Right atrium auricular region (tissue), 2 donors: ENCODE results near the gene MCU. TPM values are rescaled to one million over a fixed set of nuclear protein-coding genes. Genes with fewer than 3 reads are reported as not detected.

Experiments used
- DNase-seq: peaks from one replicate; pipeline ENCODE4 v3.0.0-alpha.2; 2019; ENCODE audit warnings: low spot score
- H3K27ac ChIP-seq, 2 donors: fragments of 200-600 bp; sonication (generic); 1 replicate in 1 of 2; 2 replicates in 1 of 2; pipeline ENCODE4 v1.5.1; 2016 to 2019
- H3K27me3 ChIP-seq, 2 donors: fragments of 200-600 bp; sonication (generic); one replicate each; pipeline versions ENCODE4 v1.5.1 to v1.6.0; 2017 to 2019
- H3K36me3 ChIP-seq: fragments of 200-600 bp; sonication (generic); one replicate; pipeline ENCODE4 v1.5.1; 2016
- H3K4me1 ChIP-seq, 2 donors: fragments of 200-600 bp; sonication (generic); one replicate each; pipeline versions ENCODE4 v1.5.1 to v1.6.0; 2017 to 2019
- H3K4me3 ChIP-seq, 2 donors: fragments of 200-600 bp; sonication (generic); 1 replicate in 1 of 2; 2 replicates in 1 of 2; pipeline ENCODE4 v1.5.1; 2017 to 2019; ENCODE audit warnings: mild to moderate bottlenecking in 1 of 2, moderate library complexity in 1 of 2
- H3K9me3 ChIP-seq, 2 donors: fragments of 200-600 bp; sonication (generic); one replicate each; pipeline ENCODE4 v1.5.1; 2019
- total RNA-seq, 2 donors: library from RNA; depleted of rRNA; stranded (reverse); fragments of >200 nt; gene quantifications; one replicate each; pipeline ENCODE4 v1.1.0, GENCODE V29; 2016
- TF ChIP-seq, protein P1 (sequence below), 2 donors: fragments of 200-600 bp; sonication (generic); IDR thresholded peaks; one replicate each; pipeline ENCODE4 v1.5.1; 2019; ENCODE audit warnings: antibody characterized with exemption in 2 of 2

Gene MCU
- total RNA-seq, 2 donors from 2014 or later, result 12.4 to 14.2 TPM

DNA sequence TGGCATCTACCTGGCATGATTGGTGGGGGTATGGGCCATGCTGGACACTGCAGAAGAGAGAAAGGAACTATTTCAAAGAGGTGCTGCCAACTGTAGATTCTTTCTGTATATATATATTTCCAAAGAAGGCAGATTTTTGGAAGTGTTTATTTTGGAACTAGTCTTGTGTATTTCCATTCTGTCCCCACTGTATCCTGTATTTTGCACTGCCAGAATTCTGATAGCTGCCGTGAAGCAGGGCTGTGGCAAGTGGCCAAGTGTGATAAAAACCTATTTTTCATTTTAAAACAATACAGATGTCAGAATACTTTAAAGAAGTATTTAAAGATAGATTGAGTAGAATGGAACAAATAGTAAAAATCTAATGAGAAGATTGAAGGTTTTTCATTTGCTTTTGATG, 17.1 kb downstream of the MCU start:
- peak overlapping the region in 1 of 2 donors; percentile 20 for H3K27ac ChIP-seq
- no peak for DNase-seq
- peaks cover 0 to 42% of the 10 kb centered on the region in 2 donors for H3K4me1 ChIP-seq
- TF ChIP-seq, protein P1, sequence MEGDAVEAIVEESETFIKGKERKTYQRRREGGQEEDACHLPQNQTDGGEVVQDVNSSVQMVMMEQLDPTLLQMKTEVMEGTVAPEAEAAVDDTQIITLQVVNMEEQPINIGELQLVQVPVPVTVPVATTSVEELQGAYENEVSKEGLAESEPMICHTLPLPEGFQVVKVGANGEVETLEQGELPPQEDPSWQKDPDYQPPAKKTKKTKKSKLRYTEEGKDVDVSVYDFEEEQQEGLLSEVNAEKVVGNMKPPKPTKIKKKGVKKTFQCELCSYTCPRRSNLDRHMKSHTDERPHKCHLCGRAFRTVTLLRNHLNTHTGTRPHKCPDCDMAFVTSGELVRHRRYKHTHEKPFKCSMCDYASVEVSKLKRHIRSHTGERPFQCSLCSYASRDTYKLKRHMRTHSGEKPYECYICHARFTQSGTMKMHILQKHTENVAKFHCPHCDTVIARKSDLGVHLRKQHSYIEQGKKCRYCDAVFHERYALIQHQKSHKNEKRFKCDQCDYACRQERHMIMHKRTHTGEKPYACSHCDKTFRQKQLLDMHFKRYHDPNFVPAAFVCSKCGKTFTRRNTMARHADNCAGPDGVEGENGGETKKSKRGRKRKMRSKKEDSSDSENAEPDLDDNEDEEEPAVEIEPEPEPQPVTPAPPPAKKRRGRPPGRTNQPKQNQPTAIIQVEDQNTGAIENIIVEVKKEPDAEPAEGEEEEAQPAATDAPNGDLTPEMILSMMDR (IDR thresholded peaks at IDR 0.05), result no peak
- H3K27me3 ChIP-seq, result no peaks in the 10 kb centered on the region
- H3K4me3 ChIP-seq, result no peak overlapping the region
- H3K36me3 ChIP-seq, result no peaks in the 10 kb centered on the region
- H3K9me3 ChIP-seq, result no peaks in the 10 kb centered on the region

DNA sequence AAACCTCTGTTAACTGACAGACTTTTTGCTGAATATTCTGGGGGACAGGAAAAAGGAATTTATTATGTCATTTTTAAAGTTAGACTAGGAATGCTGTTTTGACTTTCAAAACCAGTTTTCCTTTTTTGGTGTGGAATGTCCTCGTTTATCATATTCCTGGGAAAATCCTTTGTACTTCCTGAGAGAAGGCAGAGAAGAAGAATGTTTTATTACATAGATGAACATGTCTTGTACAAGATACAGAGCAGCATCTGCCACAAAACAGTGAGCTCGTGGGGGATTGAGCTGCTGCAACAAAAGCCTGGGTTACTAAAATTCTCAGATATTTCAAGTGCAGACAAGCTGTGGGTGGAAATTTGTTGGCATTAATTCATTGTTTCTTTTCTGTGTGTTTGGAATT, 20.2 kb downstream of the MCU start:
- Histone ChIP-seq H3K4me1 (peaks cover 0 to 42% of the 10 kb centered on the region in 2 donors), H3K4me3 (no peak overlapping the region), H3K36me3 (peaks cover 11% of the 10 kb centered on the region), H3K9me3 (no peaks in the 10 kb centered on the region), H3K27me3 (no peaks in the 10 kb centered on the region), H3K27ac (peak overlapping the region; percentile 26 to 32)
- TF ChIP-seq, protein P1 (IDR thresholded peaks at IDR 0.05), result no peak
- DNase-seq, result no peak

DNA sequence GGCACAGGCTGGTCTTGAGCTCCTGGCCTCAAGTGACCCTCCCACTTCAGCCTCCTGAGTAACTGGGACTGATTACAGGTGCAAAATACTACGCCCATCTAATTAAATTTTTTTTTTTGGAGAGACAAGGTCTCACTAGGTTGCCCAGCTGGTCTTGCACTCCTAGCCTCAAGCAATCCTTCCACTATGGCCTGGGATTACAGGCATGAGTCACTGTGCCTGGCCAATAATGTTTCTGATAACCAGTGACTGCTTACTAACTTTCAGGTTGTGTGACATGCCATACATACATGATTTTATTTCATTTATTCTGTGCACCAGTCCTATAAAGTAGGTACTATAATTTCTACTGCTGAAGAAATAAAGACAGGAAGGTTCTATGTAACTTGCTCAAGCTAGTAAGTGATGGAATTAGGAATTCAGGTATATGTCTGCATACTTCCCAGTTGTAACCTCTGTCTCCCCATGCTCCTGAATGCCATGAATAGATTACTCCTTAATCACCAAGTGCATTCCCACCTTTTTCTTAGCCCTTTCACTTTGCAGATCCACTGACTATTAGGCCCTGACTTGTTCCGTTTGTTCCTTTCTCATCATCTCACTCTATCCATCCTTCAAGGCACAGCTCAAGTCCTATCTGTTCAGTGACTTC, 28.1 kb downstream of the MCU start:
- Histone ChIP-seq H3K4me3 (no peak overlapping the region), H3K27ac (no peak overlapping the region), H3K4me1 (no peaks in the 10 kb centered on the region), H3K27me3 (no peaks in the 10 kb centered on the region), H3K36me3 (peaks cover 8% of the 10 kb centered on the region), H3K9me3 (no peaks in the 10 kb centered on the region)
- TF ChIP-seq, protein P1 (IDR thresholded peaks at IDR 0.05), result no peak
- no peak for DNase-seq

DNA sequence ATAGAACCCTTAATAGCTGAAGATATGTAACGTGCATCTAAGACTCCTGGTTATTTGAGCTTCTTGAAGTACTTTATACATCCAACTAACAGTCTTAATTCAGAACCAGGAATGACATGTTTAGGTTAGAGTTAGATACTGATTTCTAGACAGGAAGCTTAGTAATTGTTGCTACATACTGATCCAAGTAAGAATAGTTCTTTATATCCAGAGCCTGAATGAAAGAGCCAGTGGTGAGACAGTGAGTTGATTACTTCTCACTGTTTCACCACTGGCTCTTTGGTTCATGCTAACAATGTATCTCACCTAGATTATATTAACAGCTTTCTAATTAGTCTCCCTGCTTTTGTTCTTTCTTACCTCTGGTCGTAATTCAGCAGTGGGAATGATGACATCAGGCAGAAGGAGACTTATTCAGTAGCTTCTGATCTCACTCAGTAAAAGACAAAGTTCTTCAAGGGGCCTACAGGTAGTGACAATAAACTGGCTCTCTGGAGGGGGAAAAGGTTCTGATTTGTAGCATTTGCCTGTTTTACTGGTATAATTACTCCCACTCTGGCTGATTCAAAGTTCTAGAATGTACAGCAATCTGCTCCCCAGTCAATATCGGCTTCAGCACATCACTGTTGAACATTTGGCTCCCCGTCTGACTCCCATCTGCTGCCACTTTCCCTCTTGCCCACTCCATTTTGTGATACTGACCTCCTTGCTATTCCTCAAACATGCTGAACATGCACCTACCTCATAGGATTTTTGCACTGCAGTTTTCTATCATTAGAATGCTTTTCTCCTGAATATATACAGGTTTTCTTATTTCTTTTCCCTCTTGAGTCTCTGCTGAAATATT, 29.1 kb downstream of the MCU start:
- Histone ChIP-seq H3K36me3 (no peaks in the 10 kb centered on the region), H3K27me3 (no peaks in the 10 kb centered on the region), H3K9me3 (no peaks in the 10 kb centered on the region), H3K27ac (no peak overlapping the region), H3K4me3 (no peak overlapping the region), H3K4me1 (no peaks in the 10 kb centered on the region)
- TF ChIP-seq, protein P1 (IDR thresholded peaks at IDR 0.05), result no peak
- DNase-seq, result no peak

DNA sequence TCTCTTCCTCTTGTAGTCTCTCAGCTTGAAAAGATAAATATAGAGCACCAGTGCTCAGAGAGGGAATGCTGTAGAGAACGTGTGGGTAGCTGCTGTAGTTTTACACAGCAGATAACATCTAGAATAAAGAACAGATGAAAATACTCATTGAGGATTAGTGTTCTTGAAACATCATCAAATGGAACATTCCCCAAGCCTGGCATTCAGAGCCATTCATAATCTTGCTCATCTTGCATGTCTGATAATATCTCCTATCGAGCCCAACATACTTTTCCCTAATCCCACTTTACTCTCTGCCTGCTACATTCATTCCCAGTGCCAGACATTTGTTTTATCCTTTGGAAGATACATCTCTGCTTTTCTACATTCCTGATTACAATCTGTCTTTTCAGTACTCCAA, 35.2 kb downstream of the MCU start:
- Histone ChIP-seq H3K27ac (no peak overlapping the region), H3K4me1 (peaks cover 0 to 24% of the 10 kb centered on the region in 2 donors)

More for the DNA sequence above, 35.2 kb downstream of the MCU start:
- DNase-seq, result no peak
- no peak overlapping the region for H3K4me3 ChIP-seq
- no peaks in the 10 kb centered on the region for H3K36me3 ChIP-seq
- H3K9me3 ChIP-seq, result no peaks in the 10 kb centered on the region
- TF ChIP-seq, protein P1 (IDR thresholded peaks at IDR 0.05), result no peak
- no peaks in the 10 kb centered on the region for H3K27me3 ChIP-seq
